ENCODE data around the gene C8B.

C8B gene

DNA sequence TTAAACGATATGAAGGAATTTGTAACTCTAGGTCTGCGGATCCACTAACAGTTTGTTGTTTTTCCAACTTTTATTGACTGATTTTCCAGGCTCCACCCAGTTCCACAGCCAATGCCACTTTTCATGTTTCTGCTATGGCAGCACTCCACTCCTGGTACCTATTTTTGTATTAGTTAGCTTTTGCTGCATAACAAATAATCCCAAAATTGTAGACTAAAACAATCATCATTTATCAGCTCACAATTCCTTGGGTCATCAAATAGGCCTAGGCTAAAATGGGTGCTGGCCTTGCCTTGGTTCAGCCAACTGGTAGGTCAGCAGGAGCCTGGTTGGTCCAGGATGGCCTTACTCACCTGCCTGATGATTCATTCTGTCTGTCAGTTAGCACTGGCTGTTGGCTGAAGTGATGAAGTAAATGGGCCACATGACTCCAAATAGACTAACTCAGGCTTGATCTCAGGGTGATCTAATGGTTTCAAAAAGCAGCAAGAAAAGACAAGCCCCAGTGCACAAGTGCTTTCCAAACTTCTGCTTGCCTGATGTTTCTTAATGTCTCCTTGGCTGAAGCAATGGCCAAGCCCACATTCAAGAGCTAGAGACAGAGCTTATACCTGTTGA lies 3.2 kb upstream of the C8B start:
- no peak for DNase-seq

DNA sequence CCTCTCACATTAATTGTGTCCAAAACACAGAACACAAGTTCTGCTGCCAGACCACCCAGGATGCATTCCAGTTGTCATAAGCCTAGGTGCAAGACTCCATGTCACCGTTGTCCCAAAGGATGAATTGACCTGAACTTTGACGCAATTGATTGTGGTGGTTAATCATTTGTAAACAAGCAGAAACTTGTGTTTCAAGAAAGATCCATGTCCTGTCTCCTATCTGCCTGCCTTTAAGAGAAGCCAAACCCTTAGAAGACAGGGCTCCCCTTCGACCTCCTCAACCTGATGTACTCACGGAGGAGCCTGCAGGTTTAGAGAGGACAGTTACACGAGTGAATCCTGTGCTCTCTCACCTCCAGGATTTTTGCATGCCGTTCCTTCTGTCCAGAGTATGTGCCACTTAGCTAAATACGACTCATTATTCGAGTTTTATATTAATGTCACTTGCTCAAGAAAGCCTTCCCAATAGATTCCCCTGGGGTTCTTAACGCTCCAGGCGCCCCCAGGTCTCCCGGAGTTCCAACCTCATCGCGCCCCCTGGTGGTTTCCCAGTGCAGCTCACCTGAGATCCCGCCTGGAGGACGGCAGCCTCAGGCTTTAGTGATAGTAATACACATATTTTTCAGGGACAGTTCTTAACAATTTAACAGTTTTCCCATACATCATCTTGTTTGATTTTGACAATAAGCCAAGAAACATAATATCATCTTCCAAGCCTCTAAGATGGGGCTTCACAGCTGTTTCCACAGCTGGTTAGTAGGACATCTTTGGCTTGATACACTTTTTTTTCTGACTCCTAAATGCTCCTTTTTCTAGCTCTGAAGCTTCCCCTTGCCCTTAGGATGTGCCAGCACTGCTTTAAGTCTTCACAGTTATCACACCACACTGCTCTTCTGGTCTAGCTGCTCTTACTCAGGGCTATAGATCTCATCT lies 2.4 kb upstream of the C8B start:
- peak; percentile 8 for DNase-seq

DNA sequence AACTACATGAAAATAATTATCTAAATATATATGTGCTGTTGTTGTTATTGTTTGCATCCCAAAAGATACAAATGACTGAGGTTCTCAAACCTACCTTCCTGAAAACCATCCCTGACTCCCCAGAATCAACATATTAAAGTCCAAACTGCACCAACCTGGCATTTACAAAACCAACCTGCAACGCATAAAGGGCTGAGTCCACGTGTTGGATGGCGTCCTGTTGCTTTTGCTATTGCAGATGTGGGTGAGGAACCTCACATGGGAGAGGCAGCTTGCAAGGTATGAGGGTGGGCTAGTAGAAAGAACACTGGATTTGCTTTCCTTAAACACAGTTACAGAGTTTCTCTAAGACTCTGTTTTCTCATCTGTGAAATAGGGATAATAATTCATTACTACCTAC lies 1.5 kb upstream of the C8B start:
- no peak for DNase-seq

DNA sequence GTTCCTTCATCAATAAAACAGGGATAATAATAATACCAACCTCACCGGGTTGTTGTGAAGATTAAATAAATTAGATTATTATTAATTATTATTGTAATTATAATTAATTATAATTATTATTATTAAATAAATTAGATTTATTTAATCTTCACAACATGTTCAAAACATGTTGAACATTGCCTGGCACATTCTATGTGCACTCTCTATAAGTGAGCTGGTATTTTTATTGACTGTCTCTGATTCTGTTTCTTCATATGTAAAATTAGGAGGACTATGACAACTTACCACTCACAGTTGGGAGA lies 834 bp upstream of the C8B start:
- DNase-seq, result no peak

DNA sequence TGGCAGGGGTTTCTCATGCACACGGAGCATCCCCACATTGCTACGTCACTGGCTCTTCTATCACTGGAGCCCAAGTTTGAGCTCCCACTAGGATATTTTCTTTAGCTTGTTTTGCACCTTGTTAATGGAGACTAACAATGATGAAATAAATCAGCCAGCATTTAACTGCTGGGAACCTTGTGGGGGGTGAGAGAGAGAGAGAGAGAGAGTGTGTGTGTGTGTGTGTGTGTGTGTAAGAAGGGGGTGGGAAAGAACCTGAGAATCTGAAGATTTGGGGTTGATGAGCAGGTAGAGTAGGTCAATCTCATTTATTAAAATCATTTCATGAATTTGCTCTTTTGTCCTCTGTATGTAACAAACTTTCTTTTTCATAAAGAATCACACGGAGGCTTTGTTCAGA lies 624 bp downstream of the C8B start:
- no peak for DNase-seq

DNA sequence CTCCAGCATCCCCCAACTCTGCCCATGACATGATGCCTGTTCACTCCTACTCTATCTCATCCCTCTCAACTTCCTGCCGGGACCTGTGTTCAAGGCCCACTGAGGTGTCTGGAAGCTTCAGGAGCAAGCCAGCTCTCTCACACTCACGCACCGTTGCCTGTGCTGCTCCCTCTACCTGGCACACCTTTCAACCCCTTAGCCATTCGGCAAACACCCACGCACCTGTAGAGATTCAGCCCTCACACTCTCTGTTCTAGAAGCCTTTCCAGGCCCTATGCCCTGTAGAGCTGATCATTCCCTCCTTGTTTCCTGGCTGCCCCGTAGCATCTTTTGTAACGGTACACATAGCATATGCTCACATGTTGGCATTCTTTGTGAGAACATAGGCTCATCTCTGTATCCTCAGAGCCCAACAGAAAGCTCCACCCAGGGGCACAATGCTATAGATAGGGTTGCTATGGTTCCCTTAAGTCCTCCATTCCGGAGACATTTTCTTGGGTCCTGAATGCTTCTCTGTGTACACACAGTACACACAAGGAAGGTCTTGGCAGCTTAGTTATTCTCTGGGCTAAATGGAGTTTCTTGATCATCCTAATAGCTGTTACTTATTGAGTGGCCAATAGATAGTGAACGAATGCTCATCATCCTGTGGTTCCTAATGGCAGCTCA lies 1.3 kb downstream of the C8B start:
- no peak for DNase-seq

DNA sequence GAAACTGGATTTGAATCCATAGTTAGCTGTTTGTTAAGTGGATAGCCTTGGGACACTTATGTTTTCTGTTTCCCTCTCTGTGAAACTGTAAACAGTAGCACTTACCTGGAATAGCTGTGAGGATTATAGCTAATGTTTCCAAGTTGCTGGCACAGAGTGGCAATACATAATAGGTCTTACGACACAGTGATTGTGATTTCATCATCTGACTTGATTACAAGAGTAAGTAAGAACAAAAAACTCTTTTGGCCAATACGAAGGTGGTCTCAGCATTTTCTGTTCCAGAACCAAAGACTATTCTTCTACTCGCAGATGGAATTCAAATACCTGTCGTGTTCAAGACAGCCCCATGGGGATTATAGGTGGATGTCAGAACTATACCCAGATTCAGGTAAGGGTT lies 2.1 kb downstream of the C8B start:
- DNase-seq, result no peak

DNA sequence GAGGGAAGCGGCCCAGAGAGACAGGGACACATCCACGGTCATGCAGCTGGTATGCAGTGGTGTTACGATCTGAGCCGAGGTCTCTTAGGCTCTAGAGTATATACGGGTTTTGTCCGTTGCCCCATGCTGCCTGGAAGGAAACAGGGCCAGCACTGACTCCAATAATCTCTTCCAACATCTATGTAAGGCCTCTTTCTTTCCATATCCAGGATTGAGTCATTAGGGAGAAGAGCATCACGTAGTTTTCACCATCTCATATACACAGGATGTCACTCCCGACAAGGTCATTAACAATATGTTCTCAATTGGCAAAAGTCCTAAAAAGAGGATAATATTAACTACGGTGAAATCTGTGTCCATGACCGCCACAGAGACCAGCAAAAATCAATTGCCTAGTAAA lies 4.4 kb downstream of the C8B start:
- no peak for DNase-seq

DNA sequence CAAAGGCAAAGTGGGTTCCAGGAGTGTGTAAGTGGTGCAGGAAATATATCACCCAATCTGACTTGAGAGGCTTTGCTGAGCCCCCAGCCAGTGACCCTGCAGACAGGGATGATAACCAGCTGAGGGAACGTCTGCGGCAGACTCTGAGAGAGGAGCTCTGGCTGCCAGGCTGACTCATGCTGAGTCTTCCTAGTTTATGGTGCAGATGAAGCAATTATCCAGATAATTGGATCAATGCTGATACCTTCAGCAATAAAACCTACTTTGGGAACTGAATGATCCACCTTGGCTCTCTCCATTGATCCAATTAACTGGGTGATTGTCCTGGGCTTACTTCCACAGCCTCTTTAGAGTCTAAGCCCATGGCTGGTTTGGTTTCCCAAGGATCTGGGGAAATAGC lies 7.3 kb downstream of the C8B start:
- no peak for DNase-seq

DNA sequence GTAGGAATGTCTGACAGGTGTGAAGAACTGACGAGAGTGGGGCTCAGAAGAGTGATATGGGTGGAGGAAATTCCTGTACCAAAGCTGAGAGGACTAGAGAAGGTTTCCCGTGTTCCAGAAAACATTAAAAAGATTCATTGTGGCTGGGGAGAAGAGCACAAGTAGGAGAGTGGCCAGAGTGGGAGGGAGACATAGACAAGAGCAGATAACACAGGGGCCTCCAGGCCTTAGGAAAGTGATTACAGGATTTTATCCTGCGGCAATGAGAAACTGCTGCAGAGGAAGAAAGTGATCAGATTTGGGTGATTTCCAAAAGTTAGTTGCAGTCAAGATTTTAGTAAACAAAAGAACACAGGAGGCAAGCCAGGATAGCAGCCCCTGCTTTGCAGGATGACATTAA lies 7.9 kb downstream of the C8B start:
- no peak for DNase-seq

DNA sequence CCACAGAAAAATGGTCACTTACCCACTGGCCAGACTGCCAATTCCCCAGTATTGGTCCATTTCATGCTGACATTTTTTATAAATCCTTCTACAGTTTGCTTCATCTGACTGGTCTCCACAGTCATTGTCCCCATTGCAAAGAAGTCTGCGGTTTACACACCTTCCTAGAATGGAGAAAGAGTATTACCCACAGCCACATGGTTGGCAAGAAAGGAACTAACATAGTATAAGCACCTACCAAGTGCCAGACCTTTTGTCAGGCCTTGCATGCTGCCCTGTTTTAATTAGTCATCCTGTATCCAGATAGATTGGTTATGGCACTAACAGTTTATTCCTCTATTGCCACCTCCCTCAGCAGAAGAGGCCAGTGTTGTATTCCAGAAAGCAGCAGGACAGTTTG lies 11.2 kb downstream of the C8B start:
- DNase-seq, result no peak

DNA sequence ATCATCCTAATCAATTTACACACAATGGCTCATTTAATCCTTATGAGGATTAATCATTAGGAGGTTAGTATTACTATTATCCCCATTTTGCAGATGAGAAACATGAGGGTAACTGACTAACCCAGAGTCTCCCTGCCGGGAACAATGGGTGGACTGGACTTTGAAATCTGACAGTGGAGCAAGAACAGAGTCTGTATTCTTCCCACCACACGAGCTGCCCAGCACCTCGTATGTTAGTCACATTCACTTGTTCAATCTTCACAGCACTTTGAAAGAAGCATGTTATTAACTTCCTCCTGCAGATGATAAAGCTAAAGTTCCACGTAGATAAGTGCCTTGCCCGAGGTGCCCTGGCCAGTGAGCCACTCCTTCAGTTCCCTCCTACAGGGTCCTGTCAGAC lies 12.4 kb downstream of the C8B start:
- DNase-seq, result no peak

DNA sequence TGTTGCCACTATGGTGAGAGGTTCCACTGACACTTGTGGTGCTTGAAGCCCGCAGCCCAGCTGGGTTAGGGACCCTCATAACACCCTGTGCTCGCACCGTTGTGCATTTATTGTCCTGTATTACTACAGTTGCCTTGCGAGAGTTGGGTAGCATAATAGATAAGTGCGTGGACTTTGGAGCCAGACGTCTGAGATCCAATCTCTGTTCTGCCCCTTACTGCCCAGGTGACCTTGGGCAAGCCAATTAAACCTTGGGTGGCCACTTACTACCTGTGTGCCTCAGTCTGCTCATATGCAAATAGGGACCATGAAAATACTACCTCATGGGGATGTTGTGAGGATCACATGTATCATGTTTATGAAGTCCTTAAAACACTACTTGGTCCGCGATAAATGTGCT lies 13.3 kb downstream of the C8B start:
- no peak for DNase-seq

DNA sequence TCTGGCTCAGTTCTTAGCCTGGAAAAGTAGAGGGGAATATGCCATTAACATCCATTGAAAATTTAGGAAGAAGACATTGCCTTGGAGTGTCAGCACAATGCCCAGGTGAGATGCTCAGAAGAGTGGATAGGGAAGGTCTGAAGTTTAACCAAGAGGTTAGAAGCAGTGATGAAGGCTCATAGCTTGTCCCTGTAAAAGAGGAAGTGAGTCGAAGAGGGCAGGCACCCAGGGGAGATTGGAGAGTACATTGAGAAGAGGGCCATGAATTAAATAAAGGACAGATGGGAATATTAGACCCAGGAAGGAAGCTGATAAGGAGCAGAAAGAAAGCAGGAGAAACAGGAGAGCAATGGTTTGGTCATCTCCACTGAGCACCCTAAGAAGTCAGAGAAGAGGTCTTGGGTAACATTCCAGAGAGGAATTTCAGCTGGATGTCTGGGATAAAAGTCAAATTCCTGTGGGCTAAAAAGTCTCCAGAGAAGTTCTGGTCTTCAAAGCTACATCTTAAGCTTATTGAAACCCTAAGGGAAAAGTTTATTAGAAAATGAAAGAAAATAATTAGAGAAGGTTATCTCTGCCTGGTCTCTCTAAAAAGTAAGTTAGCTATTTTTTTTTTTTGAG lies 17.3 kb downstream of the C8B start:
- no peak for DNase-seq

DNA sequence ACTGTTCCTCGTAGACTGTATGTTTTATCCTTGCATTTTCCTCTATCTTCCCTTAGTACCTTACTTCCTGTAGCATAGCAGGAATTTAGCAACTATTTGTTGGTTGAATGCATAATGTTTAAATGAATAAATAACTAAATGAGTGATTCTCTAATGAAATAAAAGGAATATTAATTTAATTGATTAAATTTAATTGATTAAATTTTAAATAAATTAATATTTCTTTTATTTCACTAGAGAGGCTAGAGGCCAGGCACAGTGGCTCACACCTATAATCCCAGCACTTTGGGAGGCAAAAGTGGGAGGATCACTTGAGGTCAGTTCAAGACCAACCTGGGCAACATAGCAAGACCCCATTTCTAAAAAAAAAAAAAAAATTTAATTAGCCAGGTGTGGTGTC lies 25.8 kb downstream of the C8B start:
- DNase-seq, result no peak

DNA sequence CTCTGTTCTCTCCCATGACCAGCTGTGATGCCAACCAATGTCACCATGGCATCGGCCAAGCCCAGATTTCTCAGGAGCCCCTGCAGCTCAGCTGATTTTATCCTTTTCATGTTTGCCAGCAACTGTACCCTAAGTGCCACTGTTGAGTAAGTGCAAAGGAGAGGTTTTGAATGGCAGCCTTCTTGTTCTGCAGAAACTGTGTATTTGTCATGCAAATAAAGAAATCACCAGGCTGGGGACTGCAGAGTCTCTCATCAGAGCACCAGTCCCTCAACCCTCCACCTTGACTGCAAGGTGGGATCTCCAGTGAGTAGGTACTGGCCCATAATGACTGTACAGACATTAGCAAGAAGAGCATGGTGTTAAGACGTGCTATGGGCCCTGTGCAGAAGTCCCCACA lies 26.6 kb downstream of the C8B start:
- DNase-seq, result no peak

DNA sequence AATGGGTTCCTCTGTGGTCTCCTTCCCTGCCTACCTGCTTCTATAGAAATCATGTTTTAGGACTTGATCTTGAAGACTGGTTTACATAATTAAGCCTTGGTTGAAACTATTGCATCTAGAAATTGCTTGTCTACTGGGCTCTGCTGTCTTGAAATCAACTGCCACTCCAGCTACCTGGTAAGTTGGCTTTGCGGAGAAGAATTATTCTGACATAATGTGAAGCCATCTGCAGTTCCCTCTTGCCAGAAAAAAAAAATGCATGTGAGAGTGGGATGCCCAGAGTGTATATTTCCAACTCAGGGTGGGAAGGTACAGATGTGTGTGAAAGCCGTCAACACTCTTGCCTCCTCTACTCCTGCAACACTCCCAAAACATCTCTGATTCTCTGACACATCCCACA lies 27.2 kb downstream of the C8B start:
- DNase-seq, result no peak

DNA sequence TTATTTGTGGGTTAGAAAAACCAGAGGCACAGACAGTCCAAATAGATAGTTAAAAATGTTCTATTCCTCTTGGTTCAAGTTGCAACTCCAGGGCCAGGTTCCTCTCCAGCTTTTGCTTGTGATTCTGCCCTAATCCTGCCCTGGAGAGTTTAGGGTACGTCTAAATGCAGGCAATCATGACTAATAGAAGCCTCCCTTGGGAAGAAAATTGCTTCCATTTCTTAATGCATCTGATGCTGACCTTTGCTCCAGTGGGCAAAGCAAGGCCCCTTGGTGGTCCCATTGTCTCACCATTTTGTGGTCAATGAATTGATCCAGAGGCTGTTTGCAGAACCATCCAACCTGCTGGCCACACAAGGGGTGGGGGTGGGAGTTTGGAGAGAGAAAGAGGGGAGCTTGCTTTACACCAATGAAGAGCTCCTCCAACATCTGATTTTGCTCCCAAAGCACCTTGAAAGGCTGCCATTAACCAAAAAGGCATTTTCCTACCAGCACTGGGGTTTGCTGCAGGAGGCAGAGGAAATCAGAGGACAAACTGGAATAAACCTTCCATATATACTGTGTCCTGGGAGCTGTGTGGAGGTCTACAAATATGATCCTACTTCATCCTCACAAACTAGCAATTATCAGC lies 31.3 kb downstream of the C8B start:
- DNase-seq, result no peak

DNA sequence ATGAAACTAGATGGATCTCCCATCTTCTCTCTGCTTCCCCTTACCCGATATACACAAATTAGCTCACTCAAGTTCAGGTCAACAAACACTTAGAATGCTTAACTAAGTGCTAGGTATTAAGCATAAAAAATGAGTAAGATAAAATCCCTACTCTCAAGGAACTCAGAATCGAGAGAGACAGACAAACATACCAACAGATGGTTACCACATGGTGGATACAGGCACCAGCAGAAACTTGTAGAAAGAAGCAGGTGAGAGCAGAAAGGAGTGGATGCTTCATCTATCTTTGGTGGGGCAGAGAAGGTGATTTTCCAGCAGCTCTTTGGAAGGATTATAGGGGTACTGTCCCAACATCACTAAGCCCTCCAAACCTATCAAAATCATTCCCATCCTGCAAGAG lies 32.2 kb downstream of the C8B start:
- DNase-seq, result no peak

DNA sequence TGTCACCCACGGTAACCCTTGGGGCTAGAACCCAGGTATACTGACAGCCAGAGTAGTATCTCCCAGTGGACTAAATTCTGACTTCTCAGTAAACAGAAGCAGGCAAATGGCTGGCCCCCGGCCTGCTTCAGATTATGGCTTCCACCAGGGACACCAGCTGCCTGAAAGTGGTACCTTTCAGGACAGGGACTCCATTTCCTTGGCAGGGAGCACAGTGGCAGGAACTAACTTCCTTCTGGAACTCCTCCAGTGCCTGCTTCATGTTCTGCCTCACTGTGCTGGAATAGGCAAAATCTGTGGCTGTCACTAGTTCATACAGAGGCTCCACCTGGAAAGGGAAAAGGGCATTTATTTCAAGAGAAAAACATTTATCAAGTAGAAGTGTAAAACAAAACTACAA lies 32.7 kb downstream of the C8B start:
- no peak for DNase-seq

DNA sequence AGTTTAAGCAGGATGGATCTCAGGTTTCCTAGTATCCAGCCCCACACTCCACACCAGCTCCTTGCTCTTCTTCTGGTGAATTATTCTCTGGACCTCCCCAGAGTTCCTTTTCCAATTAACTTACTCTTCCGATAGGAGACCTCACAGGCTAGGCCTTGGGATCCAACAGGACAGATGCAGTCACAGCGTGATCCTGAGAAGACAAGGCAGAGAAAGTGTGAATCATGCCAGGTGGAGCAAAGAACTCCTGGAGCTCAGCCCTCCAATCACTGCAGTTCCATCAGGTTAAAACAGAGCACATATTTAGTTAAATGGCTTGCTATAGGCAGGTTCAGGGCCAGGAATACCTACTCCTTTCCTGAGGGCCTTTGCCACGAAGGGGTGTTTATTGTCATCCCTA lies 34.1 kb downstream of the C8B start:
- DNase-seq, result no peak

DNA sequence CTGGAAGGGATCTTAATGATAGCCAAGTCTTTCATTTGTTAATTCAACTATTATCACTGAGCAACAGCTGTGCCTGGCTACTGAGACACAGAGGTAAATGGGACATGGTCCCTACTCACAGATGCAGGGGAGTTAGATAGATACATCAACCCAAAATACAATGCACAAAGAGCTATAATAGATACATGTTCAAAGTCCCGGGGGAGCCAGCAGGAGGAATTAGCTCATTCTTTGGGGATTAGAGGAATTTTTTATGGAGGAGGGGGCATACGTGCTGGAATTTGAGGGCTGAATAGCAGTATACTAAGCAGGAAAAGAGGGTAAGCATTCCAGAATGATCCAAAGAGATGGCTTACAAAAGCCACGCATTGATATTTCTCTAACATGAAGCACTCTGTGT lies 34.6 kb downstream of the C8B start:
- no peak for DNase-seq

DNA sequence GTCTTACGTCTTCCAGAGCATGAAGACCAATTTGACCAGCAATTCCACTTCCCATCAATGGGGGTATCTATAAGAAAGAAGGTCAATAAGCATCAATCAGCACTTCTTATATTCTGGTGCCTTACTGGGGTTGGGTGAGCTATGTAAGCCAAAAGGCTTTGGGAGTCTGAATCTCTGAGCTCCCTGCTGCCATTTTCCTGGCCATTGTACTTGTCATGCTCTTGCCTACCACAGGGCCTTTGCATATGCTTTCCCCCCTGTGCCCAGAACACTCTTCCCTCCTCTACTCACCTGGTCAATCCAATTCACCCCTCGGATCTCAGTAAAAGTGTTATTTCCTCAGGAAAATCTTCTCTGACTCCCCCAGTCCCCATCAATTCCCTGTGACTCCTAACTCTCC lies 36.3 kb downstream of the C8B start:
- DNase-seq, result no peak

DNA sequence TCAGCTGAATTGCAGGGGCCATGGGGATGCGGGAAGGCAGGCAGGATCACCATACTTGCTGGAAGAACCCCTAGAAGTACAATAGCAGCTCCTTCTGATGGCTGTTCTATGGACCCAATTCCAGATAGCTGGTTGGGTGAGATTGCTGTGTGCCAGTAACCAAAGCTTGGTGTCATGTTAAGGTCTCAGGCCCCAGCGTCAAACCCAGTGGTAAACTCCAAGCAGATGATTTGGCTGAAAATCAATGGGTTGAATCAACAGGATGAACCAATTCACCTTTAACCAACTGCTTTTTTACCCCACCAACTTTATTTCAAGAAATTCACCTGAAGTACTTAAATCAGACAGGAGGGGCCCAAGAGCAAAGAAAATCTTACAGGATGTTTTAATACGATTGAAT lies 37.8 kb downstream of the C8B start:
- DNase-seq, result no peak

Measured in suppressor macrophage treated with lipopolysaccharide for 4 hours (primary cell).